ENCODE measurements around the gene ADAM15.

Gene ADAM15

DNA sequence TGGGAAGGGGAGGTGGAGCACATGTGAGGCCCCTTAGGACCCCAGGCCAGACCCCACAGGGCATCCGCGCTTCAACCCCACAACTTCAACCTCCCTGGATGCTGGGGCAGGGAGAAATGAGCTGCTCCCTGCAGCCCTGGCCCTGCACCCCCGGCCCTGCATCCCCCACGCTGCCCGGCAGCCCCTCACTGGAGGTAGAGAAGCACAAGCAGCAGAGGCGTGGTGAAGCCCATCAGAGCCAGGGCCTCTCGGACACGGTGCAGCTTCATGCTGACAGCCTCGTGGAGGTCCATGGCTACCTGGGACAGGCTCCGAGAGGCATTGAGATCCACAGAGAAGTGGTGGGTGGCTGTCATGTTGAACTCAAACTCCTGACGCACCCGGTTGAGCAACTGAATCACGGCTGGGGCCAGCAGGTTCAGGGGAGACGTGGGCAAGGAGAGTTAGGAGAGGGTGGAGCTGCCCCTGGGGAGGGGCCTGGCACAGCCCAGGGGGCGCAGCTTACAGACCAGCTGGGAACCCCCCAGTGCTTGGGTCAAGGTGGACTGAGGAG lies 20.8 kb upstream of the ADAM15 start:
- Histone ChIP-seq H3K4me2 (ENCODE audit: low read length) (no peak overlapping the region), H3K79me2 (ENCODE audit: insufficient read depth, low read length) (no peaks in the 10 kb centered on the region), H3K9me3 (ENCODE audit: low read length) (no peaks in the 10 kb centered on the region), H3K27ac (ENCODE audit: low read depth, low read length, poor library complexity, severe bottlenecking) (no peak overlapping the region), H3K36me3 (ENCODE audit: insufficient read depth, low read length) (no peaks in the 10 kb centered on the region), H3K9ac (ENCODE audit: low read length) (no peak overlapping the region), H3K9me2 (ENCODE audit: low read depth, low read length) (no peaks in the 10 kb centered on the region), H2AFZ (ENCODE audit: low read length) (no peak overlapping the region), H3K27me3 (ENCODE audit: insufficient read depth, low read length) (peaks cover 4% of the 10 kb centered on the region; the same call in 1 of the 2 replicates), H3F3A (ENCODE audit: insufficient read depth, low read length) (no peaks in the 10 kb centered on the region), H3K4me1 (ENCODE audit: insufficient read depth, low read length, severe bottlenecking) (no peaks in the 10 kb centered on the region), H3K4me3 (ENCODE audit: low read depth, low read length, poor library complexity, severe bottlenecking) (no peak overlapping the region), H4K20me1 (ENCODE audit: insufficient read depth, low read length) (no peaks in the 10 kb centered on the region)
- TF ChIP-seq, protein P1, sequence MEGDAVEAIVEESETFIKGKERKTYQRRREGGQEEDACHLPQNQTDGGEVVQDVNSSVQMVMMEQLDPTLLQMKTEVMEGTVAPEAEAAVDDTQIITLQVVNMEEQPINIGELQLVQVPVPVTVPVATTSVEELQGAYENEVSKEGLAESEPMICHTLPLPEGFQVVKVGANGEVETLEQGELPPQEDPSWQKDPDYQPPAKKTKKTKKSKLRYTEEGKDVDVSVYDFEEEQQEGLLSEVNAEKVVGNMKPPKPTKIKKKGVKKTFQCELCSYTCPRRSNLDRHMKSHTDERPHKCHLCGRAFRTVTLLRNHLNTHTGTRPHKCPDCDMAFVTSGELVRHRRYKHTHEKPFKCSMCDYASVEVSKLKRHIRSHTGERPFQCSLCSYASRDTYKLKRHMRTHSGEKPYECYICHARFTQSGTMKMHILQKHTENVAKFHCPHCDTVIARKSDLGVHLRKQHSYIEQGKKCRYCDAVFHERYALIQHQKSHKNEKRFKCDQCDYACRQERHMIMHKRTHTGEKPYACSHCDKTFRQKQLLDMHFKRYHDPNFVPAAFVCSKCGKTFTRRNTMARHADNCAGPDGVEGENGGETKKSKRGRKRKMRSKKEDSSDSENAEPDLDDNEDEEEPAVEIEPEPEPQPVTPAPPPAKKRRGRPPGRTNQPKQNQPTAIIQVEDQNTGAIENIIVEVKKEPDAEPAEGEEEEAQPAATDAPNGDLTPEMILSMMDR (IDR thresholded peaks at IDR 0.05; ENCODE audit: low read length) = no peak
- no peak for TF ChIP-seq EZH2 (IDR thresholded peaks at IDR 0.05; ENCODE audit: borderline replicate concordance, low read length)

- TF ChIP-seq, protein P1 (IDR thresholded peaks at IDR 0.05; ENCODE audit: low read length) = no peak
- Histone ChIP-seq H3K9me3 (ENCODE audit: low read length) (no peaks in the 10 kb centered on the region), H3K4me2 (ENCODE audit: low read length) (no peak overlapping the region), H3K4me3 (ENCODE audit: low read depth, low read length, poor library complexity, severe bottlenecking) (no peak overlapping the region), H3K36me3 (ENCODE audit: insufficient read depth, low read length) (no peaks in the 10 kb centered on the region), H3K9me2 (ENCODE audit: low read depth, low read length) (no peaks in the 10 kb centered on the region), H3K27me3 (ENCODE audit: insufficient read depth, low read length) (peaks cover 4% of the 10 kb centered on the region; the same call in 1 of the 2 replicates), H3F3A (ENCODE audit: insufficient read depth, low read length) (no peaks in the 10 kb centered on the region), H3K27ac (ENCODE audit: low read depth, low read length, poor library complexity, severe bottlenecking) (no peak overlapping the region), H2AFZ (ENCODE audit: low read length) (no peak overlapping the region), H3K9ac (ENCODE audit: low read length) (no peak overlapping the region), H3K79me2 (ENCODE audit: insufficient read depth, low read length) (no peaks in the 10 kb centered on the region), H3K4me1 (ENCODE audit: insufficient read depth, low read length, severe bottlenecking) (no peaks in the 10 kb centered on the region), H4K20me1 (ENCODE audit: insufficient read depth, low read length) (no peaks in the 10 kb centered on the region)
These were observed 20.2 kb upstream of the ADAM15 start for GRCh38 chr1:155030899-155031298.

DNA sequence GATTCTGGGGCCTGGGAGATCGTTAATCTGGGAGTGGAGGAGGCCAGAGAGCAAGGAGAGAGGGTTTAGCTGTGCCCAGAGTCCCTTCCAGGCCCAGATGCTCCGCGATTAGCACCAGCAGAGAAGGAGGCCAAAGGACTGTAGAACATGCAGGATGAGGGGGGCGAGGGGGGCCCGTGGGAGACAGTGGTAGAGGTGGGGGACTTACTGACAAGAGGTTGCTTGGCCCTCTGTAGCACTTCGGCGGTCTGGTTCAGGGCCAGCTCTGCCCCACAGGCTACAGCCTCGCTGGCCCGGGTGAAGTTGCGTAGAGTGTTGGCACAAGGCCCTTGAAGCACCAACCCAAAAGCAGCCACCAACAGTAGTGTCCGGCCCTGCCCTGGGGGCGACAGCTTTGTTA lies 18.2 kb upstream of the ADAM15 start:
- Histone ChIP-seq H3K4me2 (ENCODE audit: low read length) (no peak overlapping the region), H3K4me3 (ENCODE audit: low read depth, low read length, poor library complexity, severe bottlenecking) (no peak overlapping the region), H3K4me1 (ENCODE audit: insufficient read depth, low read length, severe bottlenecking) (no peaks in the 10 kb centered on the region), H3F3A (ENCODE audit: insufficient read depth, low read length) (no peaks in the 10 kb centered on the region), H3K9ac (ENCODE audit: low read length) (no peak overlapping the region), H3K27me3 (ENCODE audit: insufficient read depth, low read length) (peaks cover 8% of the 10 kb centered on the region; the same call in 1 of the 2 replicates), H4K20me1 (ENCODE audit: insufficient read depth, low read length) (no peaks in the 10 kb centered on the region), H2AFZ (ENCODE audit: low read length) (no peak overlapping the region), H3K36me3 (ENCODE audit: insufficient read depth, low read length) (no peaks in the 10 kb centered on the region), H3K79me2 (ENCODE audit: insufficient read depth, low read length) (no peaks in the 10 kb centered on the region), H3K9me3 (ENCODE audit: low read length) (no peaks in the 10 kb centered on the region), H3K27ac (ENCODE audit: low read depth, low read length, poor library complexity, severe bottlenecking) (no peak overlapping the region), H3K9me2 (ENCODE audit: low read depth, low read length) (no peaks in the 10 kb centered on the region)
- no peak for TF ChIP-seq EZH2 (IDR thresholded peaks at IDR 0.05; ENCODE audit: borderline replicate concordance, low read length)
- TF ChIP-seq, protein P1 (IDR thresholded peaks at IDR 0.05; ENCODE audit: low read length) = no peak

All from OCI-LY1 (cell line).